GM11168 (cell line): ENCODE data around the gene CD6.

Experiments
- in situ Hi-C: fragments of 300-500 bp; cut with MboI; formaldehyde crosslinking; loops from one replicate; pipeline ENCODE4 v1.12.0; 2022; ENCODE audit warnings: low sequenced_read_pairs; ENCODE audit not compliant: unreplicated experiment

CD6 gene

GRCh38 chr11:61023966-61024295 is 52.5 kb downstream of the CD6 start:
- in situ Hi-C loops, result no loop called here

- in situ Hi-C loops, result no loop called here
These were observed 53.7 kb downstream of the CD6 start for GRCh38 chr11:61024938-61025820.

GRCh38 chr11:61025821-61026120 is 54.3 kb downstream of the CD6 start:
- in situ Hi-C loops, result no loop called here

GRCh38 chr11:61026121-61027031 is 54.9 kb downstream of the CD6 start:
- in situ Hi-C loops, result no loop called here

GRCh38 chr11:61027141-61027840 is 55.8 kb downstream of the CD6 start:
- in situ Hi-C loops, result no loop called here

GRCh38 chr11:61028135-61028729 is 56.8 kb downstream of the CD6 start:
- in situ Hi-C loops, result no loop called here

- in situ Hi-C loops, result no loop called here
These were observed 61.3 kb downstream of the CD6 start for GRCh38 chr11:61032824-61033223.

GRCh38 chr11:61033417-61033816 is 61.9 kb downstream of the CD6 start:
- in situ Hi-C loops, result no loop called here

GRCh38 chr11:61034111-61034510 is 62.6 kb downstream of the CD6 start:
- in situ Hi-C loops, result no loop called here

GRCh38 chr11:61034704-61035525 is 63.4 kb downstream of the CD6 start:
- in situ Hi-C loops, result no loop called here

- in situ Hi-C loops, result no loop called here
These were observed 64.0 kb downstream of the CD6 start for GRCh38 chr11:61035526-61035835.

GRCh38 chr11:61037441-61038093 is 66.1 kb downstream of the CD6 start:
- in situ Hi-C loops, result no loop called here

- in situ Hi-C loops, result no loop called here
These were observed 68.4 kb downstream of the CD6 start for GRCh38 chr11:61039916-61040315.

- in situ Hi-C loops, result no loop called here
These were observed 70.5 kb downstream of the CD6 start for GRCh38 chr11:61041755-61042518.

- in situ Hi-C loops, result no loop called here
These were observed 71.1 kb downstream of the CD6 start for GRCh38 chr11:61042537-61042936.

- in situ Hi-C loops, result no loop called here
These were observed 71.6 kb downstream of the CD6 start for GRCh38 chr11:61042961-61043540.

GRCh38 chr11:61045271-61045670 is 73.8 kb downstream of the CD6 start:
- in situ Hi-C loops, result no loop called here

- in situ Hi-C loops, result no loop called here
These were observed 75.4 kb downstream of the CD6 start for GRCh38 chr11:61046833-61047232.
